Neural progenitor cell (in vitro differentiated cells): Measurements from ENCODE around the gene KASH5. TPM values are rescaled to one million over a fixed set of nuclear protein-coding genes. Genes with fewer than 3 reads are reported as not detected.

Experiments used
- DNase-seq: peaks from one replicate; pipeline ENCODE4 v3.0.0-alpha.2; 2016; ENCODE audit warnings: low spot score
- H2AFZ ChIP-seq: fragments of 200-600 bp; sonication (generic); replicated peaks from 2 replicates; pipeline ENCODE4 v1.6.1; 2016; ENCODE audit warnings: antibody characterized with exemption
- H3F3A ChIP-seq: fragments of 200-600 bp; sonication (generic); 2 replicates; pipeline ENCODE4 v1.6.1; 2016; ENCODE audit warnings: antibody characterized with exemption, low read depth
- H3K27ac ChIP-seq: fragments of 200-600 bp; sonication (generic); 2 replicates; pipeline ENCODE4 v1.5.1; 2016; ENCODE audit warnings: mild to moderate bottlenecking
- H3K27me3 ChIP-seq: fragments of 200-600 bp; sonication (generic); 2 replicates; pipeline ENCODE4 v1.6.1; 2016; ENCODE audit warnings: mild to moderate bottlenecking, moderate library complexity
- H3K36me3 ChIP-seq: fragments of 200-600 bp; sonication (generic); 2 replicates; pipeline ENCODE4 v1.5.1; 2016
- H3K4me1 ChIP-seq: fragments of 200-600 bp; sonication (generic); 2 replicates; pipeline ENCODE4 v1.6.1; 2016; ENCODE audit warnings: mixed run types
- H3K4me2 ChIP-seq: fragments of 200-600 bp; sonication (generic); 2 replicates; pipeline ENCODE4 v1.6.1; 2016
- H3K4me3 ChIP-seq: fragments of 200-600 bp; sonication (generic); 2 replicates; pipeline ENCODE4 v1.5.1; 2016
- H3K79me2 ChIP-seq: fragments of 200-600 bp; sonication (generic); 2 replicates; pipeline ENCODE4 v1.6.1; 2016; ENCODE audit warnings: low read depth
- H3K9ac ChIP-seq: fragments of 200-600 bp; sonication (generic); 2 replicates; pipeline ENCODE4 v1.6.1; 2016
- H3K9me3 ChIP-seq: fragments of 200-600 bp; sonication (generic); 2 replicates; pipeline ENCODE4 v1.5.1; 2016; ENCODE audit warnings: low read depth
- H4K20me1 ChIP-seq: fragments of 200-600 bp; sonication (generic); 2 replicates; pipeline ENCODE4 v1.6.1; 2016; ENCODE audit warnings: low read depth
- H3K27ac Mint-ChIP-seq: 3 replicates; pipeline ENCODE4 v1.8.0; 2021; ENCODE audit warnings: mixed read lengths
- H3K27me3 Mint-ChIP-seq: 2 replicates; pipeline ENCODE4 v1.8.0; 2022; ENCODE audit warnings: low read depth, mild to moderate bottlenecking, inconsistent platforms, moderate library complexity, mixed read lengths; ENCODE audit not compliant: insufficient read depth
- H3K36me3 Mint-ChIP-seq: 3 replicates; pipeline ENCODE4 v1.8.0; 2021; ENCODE audit warnings: mixed read lengths
- H3K4me1 Mint-ChIP-seq: 3 replicates; pipeline ENCODE4 v1.8.0; 2021; ENCODE audit warnings: mixed read lengths
- H3K4me3 Mint-ChIP-seq: 3 replicates; pipeline ENCODE4 v1.8.0; 2021; ENCODE audit warnings: mild to moderate bottlenecking, moderate library complexity, mixed read lengths
- H3K9me3 Mint-ChIP-seq: 3 replicates; pipeline ENCODE4 v1.8.0; 2020; ENCODE audit warnings: mixed read lengths
- EZH2 ChIP-seq: fragments of 200-600 bp; sonication (generic); IDR thresholded peaks from 2 replicates; pipeline ENCODE4 v1.6.1; 2017; ENCODE audit warnings: antibody characterized with exemption, mild to moderate bottlenecking, moderate library complexity
- EZH2phosphoT487 ChIP-seq: fragments of 200-600 bp; sonication (generic); IDR thresholded peaks from 2 replicates; pipeline ENCODE4 v1.6.1; 2017; ENCODE audit warnings: antibody characterized with exemption
- total RNA-seq: library from RNA; depleted of rRNA; stranded (reverse); fragments of >200 nt; gene quantifications from 2 replicates; pipeline ENCODE4 v1.2.3, GENCODE V29; 2015; ENCODE audit warnings: low replicate concordance
- TF ChIP-seq, protein P1 (sequence below): fragments of 200-600 bp; sonication (generic); IDR thresholded peaks from 2 replicates; pipeline ENCODE4 v1.5.1; 2017; ENCODE audit warnings: antibody characterized with exemption, mild to moderate bottlenecking

KASH5 gene, protein sequence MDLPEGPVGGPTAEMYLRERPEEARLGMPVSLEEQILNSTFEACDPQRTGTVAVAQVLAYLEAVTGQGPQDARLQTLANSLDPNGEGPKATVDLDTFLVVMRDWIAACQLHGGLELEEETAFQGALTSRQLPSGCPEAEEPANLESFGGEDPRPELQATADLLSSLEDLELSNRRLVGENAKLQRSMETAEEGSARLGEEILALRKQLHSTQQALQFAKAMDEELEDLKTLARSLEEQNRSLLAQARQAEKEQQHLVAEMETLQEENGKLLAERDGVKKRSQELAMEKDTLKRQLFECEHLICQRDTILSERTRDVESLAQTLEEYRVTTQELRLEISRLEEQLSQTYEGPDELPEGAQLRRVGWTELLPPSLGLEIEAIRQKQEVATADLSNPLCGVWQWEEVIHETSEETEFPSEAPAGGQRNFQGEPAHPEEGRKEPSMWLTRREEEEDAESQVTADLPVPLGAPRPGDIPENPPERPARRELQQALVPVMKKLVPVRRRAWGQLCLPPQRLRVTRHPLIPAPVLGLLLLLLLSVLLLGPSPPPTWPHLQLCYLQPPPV
- total RNA-seq = 0.59 TPM in 1 of 2 replicates, not detected in the other

DNA sequence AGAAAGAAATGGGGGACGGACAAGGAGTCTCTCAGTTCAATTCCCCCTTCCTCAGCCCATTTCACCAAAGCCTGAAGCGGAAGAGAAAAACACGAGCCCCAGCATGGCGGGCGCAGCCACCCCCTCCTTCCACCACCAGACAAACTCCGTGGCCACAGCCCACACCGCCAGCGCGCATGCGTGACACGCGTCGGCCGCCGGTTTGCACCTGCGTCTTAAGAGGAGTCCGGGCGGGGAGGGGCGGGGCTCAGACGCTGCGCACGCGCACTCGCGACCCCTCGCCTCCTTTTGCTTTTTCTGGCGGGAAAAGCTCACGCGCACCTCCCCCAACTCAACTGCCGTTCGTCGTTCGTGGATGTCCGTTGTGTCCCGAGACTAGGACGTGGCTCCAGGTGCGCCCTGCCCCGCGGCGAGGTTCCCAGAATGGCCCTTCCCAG, at the start of gene KASH5:
KASH5 (plus strand) TSS at position 314 of the 437 bp plus-strand sequence. CDS start 2,635 bp downstream, outside the sequence.
- H3K9ac ChIP-seq = no peak within 1 kb of the TSS
- no peak within 1 kb of the TSS for H3K4me2 ChIP-seq
- H3K79me2 ChIP-seq = no peaks in the 10 kb centered on the region
- Mint-ChIP-seq H3K36me3 (peaks cover 2% of the 10 kb centered on the region), H3K4me3 (peak within 1 kb of the TSS; percentile 27), H3K27ac (peak within 1 kb of the TSS; percentile 43), H3K4me1 (peaks cover 4% of the 10 kb centered on the region), H3K27me3 (peaks cover 14% of the 10 kb centered on the region), H3K9me3 (peaks cover 10% of the 10 kb centered on the region)
- no peaks in the 10 kb centered on the region for H3K4me1 ChIP-seq
- no peak for DNase-seq
- no peak within 1 kb of the TSS for H2AFZ ChIP-seq
- no peak within 1 kb of the TSS for H3K27ac ChIP-seq
- H3F3A ChIP-seq = peaks cover 16% of the 10 kb centered on the region
- TF ChIP-seq EZH2 (no peak), EZH2phosphoT487 (no peak)
- TF ChIP-seq, protein P1, sequence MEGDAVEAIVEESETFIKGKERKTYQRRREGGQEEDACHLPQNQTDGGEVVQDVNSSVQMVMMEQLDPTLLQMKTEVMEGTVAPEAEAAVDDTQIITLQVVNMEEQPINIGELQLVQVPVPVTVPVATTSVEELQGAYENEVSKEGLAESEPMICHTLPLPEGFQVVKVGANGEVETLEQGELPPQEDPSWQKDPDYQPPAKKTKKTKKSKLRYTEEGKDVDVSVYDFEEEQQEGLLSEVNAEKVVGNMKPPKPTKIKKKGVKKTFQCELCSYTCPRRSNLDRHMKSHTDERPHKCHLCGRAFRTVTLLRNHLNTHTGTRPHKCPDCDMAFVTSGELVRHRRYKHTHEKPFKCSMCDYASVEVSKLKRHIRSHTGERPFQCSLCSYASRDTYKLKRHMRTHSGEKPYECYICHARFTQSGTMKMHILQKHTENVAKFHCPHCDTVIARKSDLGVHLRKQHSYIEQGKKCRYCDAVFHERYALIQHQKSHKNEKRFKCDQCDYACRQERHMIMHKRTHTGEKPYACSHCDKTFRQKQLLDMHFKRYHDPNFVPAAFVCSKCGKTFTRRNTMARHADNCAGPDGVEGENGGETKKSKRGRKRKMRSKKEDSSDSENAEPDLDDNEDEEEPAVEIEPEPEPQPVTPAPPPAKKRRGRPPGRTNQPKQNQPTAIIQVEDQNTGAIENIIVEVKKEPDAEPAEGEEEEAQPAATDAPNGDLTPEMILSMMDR = no peak
- H3K9me3 ChIP-seq = no peaks in the 10 kb centered on the region
- no peak within 1 kb of the TSS for H3K4me3 ChIP-seq
- no peaks in the 10 kb centered on the region for H3K27me3 ChIP-seq
- H4K20me1 ChIP-seq = no peaks in the 10 kb centered on the region
- no peaks in the 10 kb centered on the region for H3K36me3 ChIP-seq

DNA sequence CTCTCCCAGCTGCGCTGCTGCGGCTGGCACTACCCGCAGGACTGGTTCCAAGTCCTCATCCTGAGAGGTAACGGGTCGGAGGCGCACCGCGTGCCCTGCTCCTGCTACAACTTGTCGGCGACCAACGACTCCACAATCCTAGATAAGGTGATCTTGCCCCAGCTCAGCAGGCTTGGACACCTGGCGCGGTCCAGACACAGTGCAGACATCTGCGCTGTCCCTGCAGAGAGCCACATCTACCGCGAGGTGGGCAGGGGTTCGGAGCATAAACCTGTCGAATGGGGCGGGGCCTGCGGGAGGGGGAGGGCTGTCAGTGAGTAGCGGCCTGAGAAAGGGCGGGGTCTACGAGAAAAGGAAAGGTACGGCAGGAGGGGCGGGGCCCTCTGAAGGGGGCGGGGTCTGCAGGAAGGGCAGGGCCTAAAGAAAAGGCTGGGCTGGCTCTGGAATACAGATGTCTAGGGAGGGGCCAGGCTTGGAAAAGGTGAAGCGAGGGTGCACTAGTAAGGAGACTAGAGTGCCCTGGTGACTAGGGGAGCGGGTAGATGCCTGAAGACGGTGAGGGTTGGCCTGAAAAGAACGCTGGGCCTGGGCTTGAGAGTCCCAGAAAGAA, 49.3 kb upstream of the KASH5 start:
- peaks cover 37% of the 10 kb centered on the region for H3K36me3 Mint-ChIP-seq
- no peak overlapping the region for H3K9ac ChIP-seq
- TF ChIP-seq, protein P1 = peak; percentile 20
- TF ChIP-seq EZH2phosphoT487 = no peak
- H3K4me2 ChIP-seq = peak overlapping the region; percentile 73
- H3K4me1 ChIP-seq = no peaks in the 10 kb centered on the region
- no peaks in the 10 kb centered on the region for H3K27me3 ChIP-seq
- no peaks in the 10 kb centered on the region for H3K79me2 ChIP-seq
- H4K20me1 ChIP-seq = peaks cover 61% of the 10 kb centered on the region
- H3K9me3 ChIP-seq = no peaks in the 10 kb centered on the region
- H3K27ac ChIP-seq = peak overlapping the region; percentile 18
- peak overlapping the region; percentile 76 for H3K4me3 Mint-ChIP-seq
- H3K27ac Mint-ChIP-seq = peak overlapping the region; percentile 86
- H3K27me3 Mint-ChIP-seq = peaks cover 11% of the 10 kb centered on the region
- peaks cover 51% of the 10 kb centered on the region for H3F3A ChIP-seq
- peak overlapping the region; percentile 39 for H3K4me3 ChIP-seq
- peaks cover 31% of the 10 kb centered on the region for H3K4me1 Mint-ChIP-seq
- no peak overlapping the region for H2AFZ ChIP-seq
- DNase-seq = peak; percentile 98
- H3K9me3 Mint-ChIP-seq = no peaks in the 10 kb centered on the region
- peaks cover 6% of the 10 kb centered on the region for H3K36me3 ChIP-seq

DNA sequence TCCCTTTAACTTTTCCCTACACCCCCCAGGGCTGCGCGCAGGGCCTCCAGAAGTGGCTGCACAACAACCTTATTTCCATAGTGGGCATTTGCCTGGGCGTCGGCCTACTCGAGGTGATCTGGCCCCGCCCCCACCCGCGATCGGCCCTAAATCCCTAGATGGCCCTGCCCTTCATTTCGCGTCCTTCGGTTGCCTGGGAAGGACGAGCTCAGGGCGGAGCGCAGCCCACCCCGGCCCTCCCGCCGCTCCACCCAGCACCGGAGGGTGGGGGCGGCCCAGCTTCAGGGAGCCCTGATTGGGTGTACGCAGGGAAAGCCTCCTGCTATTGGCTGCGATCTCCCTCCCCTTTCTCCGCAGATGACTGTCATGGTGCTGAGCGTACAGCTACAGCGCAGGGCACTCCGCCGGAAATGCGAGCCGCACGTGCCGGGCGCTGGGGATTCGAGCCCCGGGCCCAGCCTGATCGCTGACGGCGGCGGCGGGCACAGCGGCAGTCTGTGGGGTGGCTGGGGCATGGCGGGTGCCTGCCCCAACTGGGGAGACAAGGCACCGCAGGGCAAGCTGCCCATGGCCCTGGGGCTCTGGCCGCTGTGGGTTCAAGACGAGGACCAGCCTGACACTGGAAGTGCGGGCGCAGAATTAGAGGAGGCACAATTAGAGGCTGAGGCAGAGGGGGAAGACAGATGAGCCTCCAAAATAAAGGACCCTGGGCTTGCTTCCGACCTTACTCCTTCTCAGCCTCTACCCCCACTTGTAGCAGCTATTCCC, 48.6 kb upstream of the KASH5 start:
- peak overlapping the region; percentile 18 for H3K27ac ChIP-seq
- Mint-ChIP-seq H3K9me3 (no peaks in the 10 kb centered on the region), H3K4me1 (peaks cover 37% of the 10 kb centered on the region), H3K4me3 (peak overlapping the region; percentile 76), H3K27me3 (peaks cover 11% of the 10 kb centered on the region), H3K27ac (no peak overlapping the region), H3K36me3 (peaks cover 42% of the 10 kb centered on the region)
- no peaks in the 10 kb centered on the region for H3K9me3 ChIP-seq
- H4K20me1 ChIP-seq = peaks cover 65% of the 10 kb centered on the region
- no peak overlapping the region for H3K9ac ChIP-seq
- H2AFZ ChIP-seq = no peak overlapping the region
- TF ChIP-seq, protein P1 = no peak
- TF ChIP-seq EZH2 (no peak), EZH2phosphoT487 (no peak)
- H3K36me3 ChIP-seq = peaks cover 6% of the 10 kb centered on the region
- H3K4me1 ChIP-seq = no peaks in the 10 kb centered on the region
- H3F3A ChIP-seq = peaks cover 58% of the 10 kb centered on the region
- DNase-seq = peak; percentile 97
- H3K79me2 ChIP-seq = no peaks in the 10 kb centered on the region
- H3K27me3 ChIP-seq = no peaks in the 10 kb centered on the region
- peak overlapping the region; percentile 39 for H3K4me3 ChIP-seq
- H3K4me2 ChIP-seq = peak overlapping the region; percentile 73
